Left kidney (tissue), 2 donors: Measurements from ENCODE around the gene UMODL1. TPM values are rescaled to one million over a fixed set of nuclear protein-coding genes. Genes with fewer than 3 reads are reported as not detected.
A peak's percentile ranks its signal among the peaks of the same experiment; 100 is the strongest.

Source experiments
- DNase-seq: peaks from one replicate; pipeline ENCODE4 v3.0.0-alpha.2; 2013
- polyA plus RNA-seq: library from polyadenylated mRNA; unstranded; fragments of 120-200 nt; gene quantifications from one replicate; pipeline ENCODE4 v1.2.1, GENCODE V29; 2013; ENCODE audit not compliant: insufficient read length

Gene UMODL1
- polyA plus RNA-seq, 1 donor = 0.22 TPM

- DNase-seq = no peak
Observed at GRCh38 chr21:42135386-42136052, 64.4 kb downstream of the UMODL1 start.

GRCh38 chr21:42137191-42137904 is 66.2 kb downstream of the UMODL1 start:
- DNase-seq = no peak

GRCh38 chr21:42140196-42140934 is 69.2 kb downstream of the UMODL1 start:
- DNase-seq = no peak

GRCh38 chr21:42141643-42142042 is 70.5 kb downstream of the UMODL1 start:
- DNase-seq = no peak

- DNase-seq = no peak
Observed at GRCh38 chr21:42142141-42142540, 71.0 kb downstream of the UMODL1 start.

GRCh38 chr21:42142627-42143026 is 71.5 kb downstream of the UMODL1 start:
- DNase-seq = no peak

- no peak for DNase-seq
Observed at GRCh38 chr21:42143111-42143510, 72.0 kb downstream of the UMODL1 start.

- no peak for DNase-seq
Observed at GRCh38 chr21:42144221-42144620, 73.1 kb downstream of the UMODL1 start.

GRCh38 chr21:42144679-42145568 is 73.8 kb downstream of the UMODL1 start:
- no peak for DNase-seq

- peak; percentile 57 for DNase-seq
Observed at GRCh38 chr21:42145569-42146272, 74.6 kb downstream of the UMODL1 start.

GRCh38 chr21:42146273-42146805 is 75.2 kb downstream of the UMODL1 start:
- no peak for DNase-seq

GRCh38 chr21:42146821-42147220 is 75.7 kb downstream of the UMODL1 start:
- no peak for DNase-seq

- no peak for DNase-seq
Observed at GRCh38 chr21:42147386-42148020, 76.4 kb downstream of the UMODL1 start.

- no peak for DNase-seq
Observed at GRCh38 chr21:42148097-42148496, 77.0 kb downstream of the UMODL1 start.

- no peak for DNase-seq
Observed at GRCh38 chr21:42148584-42148983, 77.5 kb downstream of the UMODL1 start.

- no peak for DNase-seq
Observed at GRCh38 chr21:42149656-42150473, 78.7 kb downstream of the UMODL1 start.

- DNase-seq = no peak
Observed at GRCh38 chr21:42150474-42151085, 79.5 kb downstream of the UMODL1 start.

- DNase-seq = no peak
Observed at GRCh38 chr21:42151148-42151947, 80.2 kb downstream of the UMODL1 start.

GRCh38 chr21:42151948-42152220 is 80.8 kb downstream of the UMODL1 start:
- no peak for DNase-seq
